ENCODE measurements around the gene CATSPERD. TPM values are rescaled to one million over a fixed set of nuclear protein-coding genes. Genes with fewer than 3 reads are reported as not detected.

CATSPERD gene
- total RNA-seq, 1 experiment from 2014 or later: not detected

GRCh38 chr19:5822181-5822844, 101.9 kb downstream of the CATSPERD start:
- Mint-ChIP-seq H3K9me3 (peaks cover 0 to 1% of the 10 kb centered on the region in 2 experiments; a peak in 2 of 5 replicates), H3K27me3 (ENCODE audit: low read depth) (peaks cover 18% of the 10 kb centered on the region), H3K36me3 (ENCODE audit: insufficient read depth in 1 of 3, low read depth in 3 of 3) (no peaks in the 10 kb centered on the region), H3K4me3 (no peak overlapping the region), H3K4me1 (peaks cover 2 to 13% of the 10 kb centered on the region in 2 experiments; a peak in 2 of 4 replicates), H3K27ac (no peak overlapping the region)
- peaks cover 1% of the 10 kb centered on the region for H3K23me2 ChIP-seq (ENCODE audit: insufficient read length, low read depth, low read length, poor library complexity, severe bottlenecking)
- no peaks in the 10 kb centered on the region for H3K79me1 ChIP-seq (ENCODE audit: insufficient read depth, low read depth, low read length, poor library complexity, severe bottlenecking)
- H3K79me2 ChIP-seq (ENCODE audit: insufficient read depth, low read length): no peaks in the 10 kb centered on the region
- H3K14ac ChIP-seq (ENCODE audit: insufficient read depth, low read length): no peak overlapping the region; the same call in 1 of the 2 replicates
- H4K20me1 ChIP-seq (ENCODE audit: control insufficient read depth, insufficient read depth, insufficient read length): no peaks in the 10 kb centered on the region
- no peak overlapping the region for H3K27ac ChIP-seq (ENCODE audit: insufficient read length, low read depth, low read length)
- H2BK15ac ChIP-seq (ENCODE audit: low read depth, low read length): no peak overlapping the region
- no peak overlapping the region for H2BK12ac ChIP-seq (ENCODE audit: insufficient read length, low read depth, low read length)
- H3K4me2 ChIP-seq (ENCODE audit: insufficient read depth, insufficient read length, low read length): no peak overlapping the region
- no peak overlapping the region for H3K9ac ChIP-seq (ENCODE audit: extremely low read depth, insufficient read length, low read length)
- no peak overlapping the region for H3K23ac ChIP-seq (ENCODE audit: insufficient read length, low read depth, low read length)
- H3T11ph ChIP-seq (ENCODE audit: low read length): no peak overlapping the region
- no peaks in the 10 kb centered on the region for H3K9me3 ChIP-seq (ENCODE audit: control insufficient read depth, low read depth, low read length)
- no peak overlapping the region for H3K56ac ChIP-seq (ENCODE audit: insufficient read length, low read depth, low read length)
- no peak overlapping the region for H3K18ac ChIP-seq (ENCODE audit: insufficient read length, low read depth, low read length)
- no peak for TF ChIP-seq CTCF (conservative IDR thresholded peaks at IDR 0.05)
- WGBS (ENCODE audit: extremely low coverage, insufficient read length, low lambda C conversion rate): no CpG with 5 or more reads among the region's 30 CpGs
- no peak overlapping the region for H4K8ac ChIP-seq (replicated peaks; ENCODE audit: insufficient read length, low read depth, low read length)
- no peaks in the 10 kb centered on the region for H3K4me1 ChIP-seq (ENCODE audit: insufficient read depth, low read length)
- no peak overlapping the region for H4K5ac ChIP-seq (ENCODE audit: insufficient read length, low read depth, low read length)
- H3K4ac ChIP-seq (ENCODE audit: low read depth, low read length): no peak overlapping the region
- no peak overlapping the region for H2BK5ac ChIP-seq (ENCODE audit: insufficient read length, low read length)
- no peak for DNase-seq
- no peak overlapping the region for H2BK20ac ChIP-seq (ENCODE audit: low read depth, low read length, poor library complexity, severe bottlenecking)
- H2BK120ac ChIP-seq (ENCODE audit: low read depth, low read length, poor library complexity, severe bottlenecking): no peak overlapping the region
- no peak overlapping the region for H4K91ac ChIP-seq (ENCODE audit: insufficient read length, low read depth, low read length)
- no peak overlapping the region for H2AFZ ChIP-seq (ENCODE audit: low read length)
- no peaks in the 10 kb centered on the region for H3K27me3 ChIP-seq (ENCODE audit: insufficient read depth, low read length)
- no peak overlapping the region for H2AK5ac ChIP-seq (ENCODE audit: insufficient read length, low read length)

All from H9 (cell line).